Raji (cell line): Measurements from ENCODE around the gene DOK1.

Source experiments
- POLR2A ChIP-seq: IDR thresholded peaks from 2 replicates; pipeline ENCODE4 v1.6.1; 2011; ENCODE audit warnings: low read depth, low read length, control low read depth; ENCODE audit not compliant: insufficient read depth

Gene DOK1

DNA sequence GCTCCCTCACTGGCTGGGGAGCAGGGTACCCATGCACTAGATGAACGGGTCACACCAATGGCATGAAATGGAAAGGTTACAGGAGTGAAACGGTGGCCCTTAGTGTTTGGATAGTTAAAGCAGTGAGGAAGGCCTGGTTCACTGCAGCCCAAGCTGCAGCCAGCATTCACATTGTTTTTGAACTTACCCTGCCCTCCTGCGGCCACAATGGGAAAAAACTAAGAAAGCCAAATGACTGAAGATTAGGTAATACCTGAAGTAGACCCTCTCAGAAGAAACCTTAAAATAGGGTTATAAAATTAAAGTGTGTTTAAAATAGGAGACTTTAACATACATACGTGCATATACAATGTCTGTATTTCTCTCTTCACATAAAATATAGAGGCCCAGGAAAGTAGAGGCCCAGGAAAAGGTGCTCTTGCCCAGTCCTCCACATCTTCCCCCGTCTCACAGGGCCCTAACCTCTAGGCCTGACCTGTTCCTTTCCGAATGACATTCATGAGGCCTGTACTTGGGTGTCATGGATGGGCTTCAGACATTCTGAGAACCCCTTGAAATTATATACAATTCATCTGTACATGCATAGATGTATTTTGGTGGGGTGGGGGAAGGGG, 33.3 kb downstream of the DOK1 start:
- TF ChIP-seq POLR2A = no peak

DNA sequence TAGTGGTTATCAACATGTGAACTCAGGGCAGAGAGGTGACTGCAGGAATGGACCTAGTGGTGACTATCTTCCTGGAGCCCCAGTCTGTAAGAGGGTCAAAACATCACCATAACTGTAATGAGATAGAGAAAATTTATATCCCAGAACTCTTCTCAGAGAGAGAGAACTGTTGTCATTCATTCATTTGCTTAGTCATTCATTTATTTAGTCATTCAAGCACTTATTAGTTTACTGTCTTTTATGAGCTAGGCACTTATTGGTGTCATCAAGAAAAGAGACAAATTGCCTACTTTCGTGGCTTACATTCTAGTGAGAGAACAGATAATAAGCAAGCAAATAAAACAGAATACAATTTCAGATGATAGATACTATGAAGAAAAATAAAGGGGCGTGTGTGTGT, 34.1 kb downstream of the DOK1 start:
- no peak for TF ChIP-seq POLR2A

DNA sequence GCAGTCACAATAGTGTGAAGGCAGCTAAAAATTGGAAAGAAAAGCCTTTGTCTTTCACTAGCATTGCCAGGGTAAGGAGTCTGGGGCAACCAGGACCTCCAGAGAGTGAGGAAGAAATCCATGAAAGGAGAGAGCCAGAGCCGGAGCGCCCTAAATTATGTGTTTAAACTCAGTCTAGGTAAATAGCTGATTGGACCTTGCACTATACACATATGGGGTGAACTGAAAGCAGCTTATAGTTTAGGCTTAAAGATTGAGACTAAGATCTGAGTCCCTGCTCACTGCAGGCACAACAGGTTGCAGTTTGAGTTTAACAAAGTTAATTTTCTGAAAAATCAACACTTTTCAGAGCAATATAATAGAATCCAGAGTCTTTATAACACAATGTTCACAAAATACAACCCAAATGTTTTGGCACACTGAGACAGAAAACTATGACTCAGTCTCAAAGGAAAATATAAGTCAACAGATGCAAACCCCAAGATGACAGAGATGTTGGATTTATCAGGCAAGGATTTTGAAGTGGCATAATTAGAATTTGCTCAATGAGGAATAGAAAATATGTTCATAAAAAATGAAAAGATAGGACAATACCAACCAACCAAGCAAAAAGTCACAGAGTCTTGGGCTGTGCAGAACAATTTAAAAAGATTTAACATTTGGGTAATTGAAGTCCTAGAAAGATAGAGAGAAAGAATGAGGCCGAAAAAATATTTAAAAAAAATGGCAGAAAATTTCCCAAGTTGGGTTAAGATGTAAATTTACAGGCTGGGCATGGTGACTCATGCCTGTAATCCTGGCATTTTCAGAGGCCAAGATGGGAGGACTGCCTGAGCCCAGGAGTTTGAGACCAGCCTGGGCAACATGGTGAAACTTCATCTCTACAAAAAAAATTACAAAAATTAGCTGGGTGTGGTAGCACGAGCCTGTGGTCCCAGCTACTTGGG, 39.6 kb downstream of the DOK1 start:
- TF ChIP-seq POLR2A = no peak

DNA sequence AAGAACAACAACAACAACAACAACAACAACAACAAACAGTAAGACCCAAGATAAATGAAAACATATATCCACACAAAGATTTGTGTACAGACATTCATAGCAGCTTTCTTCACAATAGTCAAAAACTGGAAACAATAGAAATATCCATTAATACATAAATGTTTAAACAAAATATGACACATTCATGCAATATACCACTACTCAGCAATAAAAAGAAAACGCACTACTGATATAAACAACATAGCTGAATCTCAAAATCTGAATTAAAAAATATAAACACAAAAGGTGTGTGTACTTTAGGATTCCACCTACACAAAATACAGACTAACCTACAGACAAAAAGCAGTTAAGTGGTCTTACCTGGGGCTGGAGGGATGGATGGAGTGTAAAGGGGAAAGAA, 42.1 kb downstream of the DOK1 start:
- no peak for TF ChIP-seq POLR2A

DNA sequence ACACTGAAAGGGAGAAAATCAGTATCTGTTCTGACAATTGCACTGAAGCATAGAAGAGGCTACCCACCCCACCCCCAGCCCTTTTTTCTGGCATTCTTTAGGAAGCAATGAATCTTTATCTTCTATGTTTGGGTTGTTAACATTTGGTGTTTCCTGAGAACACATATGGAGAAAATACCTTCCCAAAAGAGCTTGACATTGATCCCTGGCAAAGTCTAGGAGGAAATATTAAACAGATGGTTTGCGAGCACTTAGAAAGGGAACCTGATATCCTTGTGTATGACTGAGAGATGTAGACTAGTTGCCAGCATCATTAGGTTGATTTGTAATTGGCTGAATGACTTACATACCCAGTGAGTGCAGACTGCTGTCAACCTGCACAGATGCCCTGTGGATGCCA, 42.9 kb downstream of the DOK1 start:
- TF ChIP-seq POLR2A = no peak

DNA sequence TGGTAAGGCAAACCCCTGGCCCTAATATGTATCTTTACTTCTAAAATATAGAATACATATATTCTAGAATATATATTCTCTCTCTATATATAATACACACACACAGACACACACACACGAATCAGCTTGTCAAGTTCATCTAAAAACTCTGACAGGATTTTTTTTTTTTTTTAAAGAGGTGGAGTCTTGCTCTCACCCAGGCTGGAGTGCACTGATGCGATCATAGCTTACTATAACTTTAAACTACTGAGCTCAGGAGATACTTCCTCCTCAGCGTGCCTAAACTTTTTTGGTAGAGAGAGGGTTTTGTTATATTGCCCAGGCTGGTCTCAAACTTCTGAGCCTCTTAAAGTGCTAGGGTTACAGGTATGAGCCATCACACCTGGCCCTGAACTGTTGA, 45.2 kb downstream of the DOK1 start:
- no peak for TF ChIP-seq POLR2A

DNA sequence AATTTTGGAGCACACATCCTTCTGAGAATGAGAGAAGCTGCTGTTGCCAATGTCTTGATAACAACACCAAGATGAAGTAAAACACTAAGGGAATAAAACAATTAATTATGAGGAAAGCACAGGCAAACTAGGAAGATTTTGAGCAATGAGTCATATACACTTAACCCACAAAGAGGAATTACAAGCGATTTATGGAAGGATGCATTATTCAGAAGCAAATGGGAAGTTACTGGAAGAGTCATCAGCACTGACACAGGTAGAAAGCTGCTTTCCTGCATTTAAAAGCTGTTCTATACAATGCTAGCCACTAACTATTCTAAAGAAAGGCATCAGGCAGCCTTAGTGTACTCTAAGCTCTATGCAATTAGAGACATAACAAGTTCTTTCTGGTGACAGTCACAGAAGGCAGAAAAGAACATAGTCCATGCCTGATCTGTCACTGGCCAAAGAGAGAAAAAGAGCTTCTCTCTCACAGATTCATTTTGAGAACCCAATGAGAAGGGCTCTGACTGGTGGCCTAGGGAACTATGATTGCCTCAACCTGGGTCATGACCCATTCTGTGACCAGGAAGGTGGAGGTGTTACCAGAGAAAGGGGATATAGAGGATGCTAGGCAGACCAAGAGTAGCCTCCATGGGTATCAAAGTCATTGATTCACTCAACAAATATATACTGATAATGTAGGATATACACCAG, 48.2 kb downstream of the DOK1 start:
- no peak for TF ChIP-seq POLR2A

DNA sequence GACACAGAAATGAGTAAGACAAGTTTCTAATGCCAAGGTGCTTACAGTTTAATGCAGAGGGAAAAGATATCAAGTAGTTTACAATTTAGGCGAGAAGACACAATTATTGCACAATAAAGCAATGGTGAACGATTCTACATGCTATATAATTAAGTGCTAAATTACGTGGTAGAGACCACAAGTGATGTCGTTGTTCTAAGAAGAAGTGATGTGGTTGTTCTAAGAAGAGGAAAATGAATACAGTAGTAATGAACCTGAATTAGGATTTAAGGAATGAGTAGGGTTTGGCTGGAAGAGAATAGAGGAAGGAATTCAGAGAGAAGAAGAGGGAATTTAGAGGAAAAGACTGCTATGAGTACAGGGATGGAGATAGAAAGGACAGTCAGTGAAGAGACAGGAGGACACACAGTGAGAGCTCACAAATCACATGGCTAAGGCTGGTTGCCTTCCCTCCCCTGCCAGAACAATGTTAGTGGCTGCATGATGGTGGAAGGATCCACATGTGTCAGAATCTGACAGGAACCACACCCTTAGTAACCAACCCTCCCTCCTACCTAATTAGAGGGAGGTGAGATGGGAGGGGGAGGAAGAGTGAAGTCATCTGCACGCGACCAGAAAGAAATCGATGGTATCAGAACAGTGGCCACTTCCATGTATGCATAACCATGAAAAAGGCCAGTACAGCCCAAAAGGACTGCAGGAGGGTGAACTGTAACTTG, 48.9 kb downstream of the DOK1 start:
- TF ChIP-seq POLR2A = no peak

DNA sequence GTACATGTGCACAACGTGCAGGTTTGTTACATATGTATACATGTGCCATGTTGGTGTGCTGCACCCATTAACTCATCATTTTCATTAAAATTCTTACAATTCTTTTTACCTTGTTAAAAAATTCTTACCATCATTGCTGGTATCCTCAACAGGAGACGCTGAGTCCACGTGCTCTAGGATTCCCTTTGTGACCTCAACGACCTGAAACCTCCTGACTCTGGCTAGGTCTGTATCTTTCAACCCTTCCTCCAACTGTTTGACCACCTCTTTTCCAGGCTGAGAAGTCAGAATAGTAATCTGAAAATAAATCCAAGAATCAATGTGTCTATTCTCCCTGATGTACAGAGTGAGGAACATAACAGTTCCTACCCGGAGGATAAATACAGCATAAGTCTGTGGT, 52.4 kb downstream of the DOK1 start:
- no peak for TF ChIP-seq POLR2A
